Central memory CD4-positive, alpha-beta T cell (primary cell): ENCODE results near the gene DNAJA3.

Source experiments
- DNase-seq: peaks from one replicate; pipeline ENCODE4 v3.0.0; 2022

Gene DNAJA3

GRCh38 chr16:4407543-4408322 lies 17.9 kb upstream of the DNAJA3 start:
- no peak for DNase-seq

- no peak for DNase-seq
Measured at GRCh38 chr16:4408323-4408690, 17.4 kb upstream of the DNAJA3 start.

GRCh38 chr16:4409081-4409932 lies 16.4 kb upstream of the DNAJA3 start:
- no peak for DNase-seq

- DNase-seq: no peak
Measured at GRCh38 chr16:4410335-4411075, 15.2 kb upstream of the DNAJA3 start.

GRCh38 chr16:4411684-4412083 lies 14.0 kb upstream of the DNAJA3 start:
- DNase-seq: no peak

GRCh38 chr16:4412159-4412558 lies 13.5 kb upstream of the DNAJA3 start:
- DNase-seq: no peak

- DNase-seq: no peak
Measured at GRCh38 chr16:4412854-4413253, 12.8 kb upstream of the DNAJA3 start.

- peak; percentile 95 for DNase-seq
Measured at GRCh38 chr16:4414187-4414917, 11.3 kb upstream of the DNAJA3 start.

GRCh38 chr16:4415538-4416199 lies 10.0 kb upstream of the DNAJA3 start:
- peak; percentile 79 for DNase-seq

- DNase-seq: peak; percentile 100
Measured at GRCh38 chr16:4416200-4417032, 9.3 kb upstream of the DNAJA3 start, which contains the start of gene CORO7. TSS of gene CORO7 (minus strand) at chr16:4416596. CDS start at chr16:4416518, 78 bp downstream.

- no peak for DNase-seq
Measured at GRCh38 chr16:4419402-4419959, 6.2 kb upstream of the DNAJA3 start.

- no peak for DNase-seq
Measured at GRCh38 chr16:4420505-4421105, 5.1 kb upstream of the DNAJA3 start.

GRCh38 chr16:4426021-4426684 lies 485 bp downstream of the DNAJA3 start:
- DNase-seq: no peak

GRCh38 chr16:4426722-4427372 lies 1.2 kb downstream of the DNAJA3 start:
- DNase-seq: no peak

- no peak for DNase-seq
Measured at GRCh38 chr16:4428500-4428899, 2.8 kb downstream of the DNAJA3 start.

GRCh38 chr16:4431023-4431422 lies 5.4 kb downstream of the DNAJA3 start:
- DNase-seq: no peak

GRCh38 chr16:4433228-4433627 lies 7.6 kb downstream of the DNAJA3 start:
- DNase-seq: no peak

- no peak for DNase-seq
Measured at GRCh38 chr16:4433914-4434787, 8.5 kb downstream of the DNAJA3 start.
